ENCODE results near the gene RELL1.
A peak's percentile ranks its signal among the peaks of the same experiment; 100 is the strongest.
"Not testable (repeated sequence)": the region's sequence is repeated elsewhere in the genome, so short reads cannot be mapped to it uniquely, and the experiment has no call there.

Gene RELL1

GRCh38 chr4:37693030-37693429, 6.9 kb upstream of the RELL1 start:
- DNase-seq (ENCODE audit: low spot score) = no peak

- no peak for DNase-seq (ENCODE audit: low spot score)
These were observed 4.8 kb upstream of the RELL1 start for GRCh38 chr4:37690976-37691375.

- no peak for DNase-seq (ENCODE audit: low spot score)
These were observed 3.3 kb upstream of the RELL1 start for GRCh38 chr4:37689353-37690095.

GRCh38 chr4:37687681-37688080, 1.5 kb upstream of the RELL1 start:
- DNase-seq (ENCODE audit: low spot score) = no peak

- DNase-seq (ENCODE audit: low spot score) = no peak
These were observed 1.0 kb upstream of the RELL1 start for GRCh38 chr4:37687194-37687562.

- DNase-seq (ENCODE audit: low spot score) = peak; percentile 62
These were observed 278 bp downstream of the RELL1 start for GRCh38 chr4:37685823-37686372.

GRCh38 chr4:37685161-37685822, 884 bp downstream of the RELL1 start:
- DNase-seq (ENCODE audit: low spot score) = no peak

GRCh38 chr4:37684154-37684553, 2.0 kb downstream of the RELL1 start:
- DNase-seq (ENCODE audit: low spot score) = no peak

- no peak for DNase-seq (ENCODE audit: low spot score)
These were observed 3.3 kb downstream of the RELL1 start for GRCh38 chr4:37682701-37683401.

- no peak for DNase-seq (ENCODE audit: low spot score)
These were observed 6.1 kb downstream of the RELL1 start for GRCh38 chr4:37680089-37680488.

- no peak for DNase-seq (ENCODE audit: low spot score)
These were observed 6.9 kb downstream of the RELL1 start for GRCh38 chr4:37679301-37679700.

- no peak for DNase-seq (ENCODE audit: low spot score)
These were observed 7.6 kb downstream of the RELL1 start for GRCh38 chr4:37678624-37679023.

- no peak for DNase-seq (ENCODE audit: low spot score)
These were observed 10.4 kb downstream of the RELL1 start for GRCh38 chr4:37675587-37676290.

- no peak for DNase-seq (ENCODE audit: low spot score)
These were observed 11.7 kb downstream of the RELL1 start for GRCh38 chr4:37674439-37674838.

GRCh38 chr4:37673538-37674192, 12.5 kb downstream of the RELL1 start:
- no peak for DNase-seq (ENCODE audit: low spot score)

GRCh38 chr4:37671072-37671471, 15.1 kb downstream of the RELL1 start:
- no peak for DNase-seq (ENCODE audit: low spot score)

GRCh38 chr4:37670249-37670648, 15.9 kb downstream of the RELL1 start:
- DNase-seq (ENCODE audit: low spot score) = no peak

- not testable (repeated sequence) for DNase-seq (ENCODE audit: low spot score)
These were observed 17.1 kb downstream of the RELL1 start for GRCh38 chr4:37669124-37669523.

- no peak for DNase-seq (ENCODE audit: low spot score)
These were observed 18.7 kb downstream of the RELL1 start for GRCh38 chr4:37667197-37668100.

- peak; percentile 79 for DNase-seq (ENCODE audit: low spot score)
These were observed 19.5 kb downstream of the RELL1 start for GRCh38 chr4:37666625-37667071.

All from AG08396 (cell line).